ENCODE measurements around the gene SYNGR3.

- TF ChIP-seq POLR2A (IDR thresholded peaks at IDR 0.05; ENCODE audit: low read length) (peak; percentile 64), GATA1 (IDR thresholded peaks at IDR 0.05; ENCODE audit: low read depth, low read length) (no peak)
Measured at GRCh38 chr16:1942810-1943726, 46.7 kb upstream of the SYNGR3 start, which contains the start of gene MSRB1.

Measured in erythroblast (primary cell).